CD4-positive, alpha-beta T cell treated with Interleukin-2 at 100 ng/mL for 4 hours (primary cell): Measurements from ENCODE around the gene ADAM15.

Experiments
- DNase-seq: peaks from one replicate; pipeline ENCODE4 v3.0.0-alpha.2; 2020; ENCODE audit warnings: low spot score

ADAM15 gene

GRCh38 chr1:155050560-155051341 lies at the start of gene ADAM15:
Gene ADAM15, plus strand, starts transcription at chr1:155051316. Its CDS starts 71 bp downstream, at chr1:155051387.
- DNase-seq = peak; percentile 79

- DNase-seq = no peak
Observed at GRCh38 chr1:155001425-155001674, 49.8 kb upstream of the ADAM15 start.

- DNase-seq = peak; percentile 98
Observed at GRCh38 chr1:155001675-155002463, 49.2 kb upstream of the ADAM15 start.

GRCh38 chr1:155002464-155003226 lies 48.5 kb upstream of the ADAM15 start, which contains the start of gene ZBTB7B:
Gene ZBTB7B, plus strand, starts transcription at chr1:155002802. Its CDS starts 11,859 bp downstream, at chr1:155014661.
- no peak for DNase-seq

- no peak for DNase-seq
Observed at GRCh38 chr1:155003227-155003765, 47.8 kb upstream of the ADAM15 start.

GRCh38 chr1:155003766-155004351 lies 47.3 kb upstream of the ADAM15 start:
- DNase-seq = no peak

GRCh38 chr1:155004352-155005075 lies 46.6 kb upstream of the ADAM15 start:
- no peak for DNase-seq

- no peak for DNase-seq
Observed at GRCh38 chr1:155005076-155006011, 45.8 kb upstream of the ADAM15 start.

GRCh38 chr1:155006601-155007101 lies 44.5 kb upstream of the ADAM15 start:
- peak; percentile 52 for DNase-seq

GRCh38 chr1:155007251-155007828 lies 43.8 kb upstream of the ADAM15 start:
- no peak for DNase-seq

GRCh38 chr1:155008015-155008941 lies 42.8 kb upstream of the ADAM15 start:
- DNase-seq = no peak

- DNase-seq = no peak
Observed at GRCh38 chr1:155009221-155009711, 41.9 kb upstream of the ADAM15 start.

GRCh38 chr1:155009742-155010141 lies 41.4 kb upstream of the ADAM15 start:
- no peak for DNase-seq

GRCh38 chr1:155010211-155010918 lies 40.8 kb upstream of the ADAM15 start:
- no peak for DNase-seq

- DNase-seq = no peak
Observed at GRCh38 chr1:155011004-155011416, 40.1 kb upstream of the ADAM15 start.

GRCh38 chr1:155011437-155012025 lies 39.6 kb upstream of the ADAM15 start:
- DNase-seq = no peak

GRCh38 chr1:155012026-155012546 lies 39.0 kb upstream of the ADAM15 start:
- peak; percentile 37 for DNase-seq
